Cardiac septum (tissue), 1 donor: ENCODE measurements around the gene SEC22B. TPM values are rescaled to one million over a fixed set of nuclear protein-coding genes. Genes with fewer than 3 reads are reported as not detected.
"Not testable (repeated sequence)": the region's sequence is repeated elsewhere in the genome, so short reads cannot be mapped to it uniquely, and the experiment has no call there.

ENCODE experiments used
- DNase-seq: peaks from one replicate; pipeline ENCODE4 v3.0.0-alpha.2; 2020; ENCODE audit warnings: low spot score
- intact Hi-C: fragments of 100-400 bp; cut with DNase I; formaldehyde crosslinking; loops from one replicate; pipeline ENCODE4 v1.14.0; 2022
- total RNA-seq: library from RNA; stranded (reverse); fragmentation: NEBNext Ultra II Directional; extraction: Animal tissue kit (Norgen Biotek cat#: 25700); gene quantifications from one replicate; pipeline ENCODE4 v1.2.1, GENCODE V29; 2021
- donor health status: DM: no; HTN: no; CAD: no.

SEC22B gene
- total RNA-seq, 1 donor from 2014 or later = 18.4 TPM

GRCh38 chr1:120150138-120150822, 26.0 kb downstream of the SEC22B start:
- DNase-seq, intact Hi-C loops: not testable (repeated sequence)

- intact Hi-C loops, DNase-seq: not testable (repeated sequence)
Observed at GRCh38 chr1:120149420-120150059, 26.8 kb downstream of the SEC22B start.

- DNase-seq, intact Hi-C loops: not testable (repeated sequence)
Observed at GRCh38 chr1:120145806-120146205, 30.5 kb downstream of the SEC22B start.

- intact Hi-C loops, DNase-seq: not testable (repeated sequence)
Observed at GRCh38 chr1:120144626-120145025, 31.7 kb downstream of the SEC22B start.

GRCh38 chr1:120144169-120144568, 32.2 kb downstream of the SEC22B start:
- DNase-seq, intact Hi-C loops: not testable (repeated sequence)

- intact Hi-C loops = not testable (repeated sequence)
Observed at GRCh38 chr1:120143334-120143733, 33.0 kb downstream of the SEC22B start.

GRCh38 chr1:120142512-120143263, 33.6 kb downstream of the SEC22B start:
- DNase-seq, intact Hi-C loops: not testable (repeated sequence)

More at GRCh38 chr1:120143334-120143733, 33.0 kb downstream of the SEC22B start:
- DNase-seq = not testable (repeated sequence)

GRCh38 chr1:120141865-120142264, 34.5 kb downstream of the SEC22B start:
- intact Hi-C loops, DNase-seq: not testable (repeated sequence)

- intact Hi-C loops, DNase-seq: not testable (repeated sequence)
Observed at GRCh38 chr1:120140656-120141265, 35.6 kb downstream of the SEC22B start.

- intact Hi-C loops, DNase-seq: not testable (repeated sequence)
Observed at GRCh38 chr1:120136086-120136485, 40.2 kb downstream of the SEC22B start.

- intact Hi-C loops, DNase-seq: not testable (repeated sequence)
Observed at GRCh38 chr1:120133928-120134325, 42.4 kb downstream of the SEC22B start.

GRCh38 chr1:120133228-120133927, 42.9 kb downstream of the SEC22B start:
- intact Hi-C loops = no loop called here
- no peak for DNase-seq

GRCh38 chr1:120132406-120132763, 43.9 kb downstream of the SEC22B start:
- intact Hi-C loops, DNase-seq: not testable (repeated sequence)

GRCh38 chr1:120131611-120132405, 44.5 kb downstream of the SEC22B start:
- peak; percentile 75 for DNase-seq
- intact Hi-C loops = not testable (repeated sequence)

- intact Hi-C loops, DNase-seq: not testable (repeated sequence)
Observed at GRCh38 chr1:120127921-120128320, 48.4 kb downstream of the SEC22B start.

- DNase-seq, intact Hi-C loops: not testable (repeated sequence)
Observed at GRCh38 chr1:120126216-120126615, 50.1 kb downstream of the SEC22B start.

GRCh38 chr1:120124628-120125027, 51.7 kb downstream of the SEC22B start:
- DNase-seq, intact Hi-C loops: not testable (repeated sequence)

- intact Hi-C loops, DNase-seq: not testable (repeated sequence)
Observed at GRCh38 chr1:120123813-120124510, 52.4 kb downstream of the SEC22B start.
